GM12864 (cell line): Measurements from ENCODE around the gene PPM1M.

Experiments used
- DNase-seq: peaks from one replicate; pipeline ENCODE4 v3.0.0-alpha.2; 2011; ENCODE audit warnings: low read depth
- H3K4me3 ChIP-seq: 2 replicates; pipeline ENCODE4 v1.5.1; 2011; ENCODE audit warnings: mild to moderate bottlenecking, low read depth, low read length, control low read depth
- CTCF ChIP-seq: IDR thresholded peaks from 2 replicates; pipeline ENCODE4 v1.5.1; 2011; ENCODE audit warnings: low read depth, mild to moderate bottlenecking, moderate library complexity, low read length, control low read depth, inconsistent platforms; ENCODE audit errors: missing control alignments

PPM1M gene

GRCh38 chr3:52198643-52199608, 46.6 kb upstream of the PPM1M start:
- DNase-seq, result no peak
- TF ChIP-seq CTCF, result no peak
- peak overlapping the region; percentile 80 for H3K4me3 ChIP-seq

- DNase-seq, result no peak
- no peak overlapping the region for H3K4me3 ChIP-seq
- no peak for TF ChIP-seq CTCF
Measured at GRCh38 chr3:52200981-52201679, 44.4 kb upstream of the PPM1M start.

GRCh38 chr3:52202384-52203077, 43.0 kb upstream of the PPM1M start:
- no peak overlapping the region; the same call in 1 of the 2 replicates for H3K4me3 ChIP-seq
- no peak for TF ChIP-seq CTCF
- peak; percentile 26 for DNase-seq

GRCh38 chr3:52203701-52204100, 41.9 kb upstream of the PPM1M start:
- no peak for TF ChIP-seq CTCF
- H3K4me3 ChIP-seq, result no peak overlapping the region

GRCh38 chr3:52204337-52205073, 41.1 kb upstream of the PPM1M start:
- no peak for DNase-seq
- TF ChIP-seq CTCF, result no peak
- H3K4me3 ChIP-seq, result no peak overlapping the region

More at GRCh38 chr3:52203701-52204100, 41.9 kb upstream of the PPM1M start:
- DNase-seq, result no peak

GRCh38 chr3:52205727-52206372, 39.7 kb upstream of the PPM1M start:
- H3K4me3 ChIP-seq, result no peak overlapping the region
- TF ChIP-seq CTCF, result no peak
- no peak for DNase-seq
